ENCODE results near the gene BMP10. TPM values are rescaled to one million over a fixed set of nuclear protein-coding genes. Genes with fewer than 3 reads are reported as not detected.

Gene BMP10
- total and polyA plus RNA-seq, 2 of the 8 experiments (the other 6 are each of a cell fraction or from before 2014, with no cell fraction given): not detected

DNA sequence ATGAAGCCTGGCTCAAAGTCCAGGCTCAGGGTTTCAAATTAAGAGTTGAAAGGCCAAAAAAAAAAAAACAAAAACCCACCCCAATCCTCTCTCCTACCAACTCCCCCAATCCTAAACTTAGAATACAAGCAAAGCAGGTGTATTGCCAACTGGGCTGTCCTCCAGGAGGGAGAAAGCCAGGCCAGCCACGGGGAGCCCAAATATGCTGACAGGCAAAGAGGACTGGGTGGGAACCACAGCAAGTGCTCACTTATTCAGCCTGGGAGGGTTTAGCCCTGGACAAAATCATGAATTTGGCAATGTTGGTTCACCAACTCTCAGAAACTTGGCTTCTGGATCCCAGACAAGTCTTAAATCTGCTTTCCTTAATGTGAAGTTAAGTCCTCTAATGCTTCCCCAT, 45.0 kb upstream of the BMP10 start (continued):
- no peak for TF ChIP-seq USF2 (IDR thresholded peaks at IDR 0.05; ENCODE audit: low read length)
- no peak for TF ChIP-seq RAD21 (IDR thresholded peaks at IDR 0.05 in 1 of 2, conservative IDR thresholded peaks at IDR 0.05 in 1 of 2; ENCODE audit: low read depth in 2 of 2, low read length in 2 of 2)
- no peak for TF ChIP-seq SP2 (IDR thresholded peaks at IDR 0.05; ENCODE audit: low read length)
